Ammon's horn (tissue), 1 donor: ENCODE measurements around the gene SLC19A1.
A peak's percentile ranks its signal among the peaks of the same experiment; 100 is the strongest.

ENCODE experiments used
- DNase-seq: peaks from one replicate; pipeline ENCODE4 v3.0.0-alpha.2; 2016; ENCODE audit warnings: low spot score

SLC19A1 gene

GRCh38 chr21:45558044-45558721, 15.9 kb upstream of the SLC19A1 start:
- DNase-seq, result no peak

GRCh38 chr21:45557616-45558043, 15.4 kb upstream of the SLC19A1 start:
- DNase-seq, result no peak

- DNase-seq, result peak; percentile 58
Observed at GRCh38 chr21:45556645-45557615, 14.7 kb upstream of the SLC19A1 start.

GRCh38 chr21:45556302-45556644, 14.0 kb upstream of the SLC19A1 start:
- DNase-seq, result no peak

GRCh38 chr21:45555557-45556301, 13.5 kb upstream of the SLC19A1 start:
- peak; percentile 70 for DNase-seq

- DNase-seq, result no peak
Observed at GRCh38 chr21:45555251-45555556, 13.0 kb upstream of the SLC19A1 start.

GRCh38 chr21:45554477-45555175, 12.4 kb upstream of the SLC19A1 start:
- DNase-seq, result peak; percentile 80

GRCh38 chr21:45552696-45553391, 10.6 kb upstream of the SLC19A1 start:
- DNase-seq, result no peak

GRCh38 chr21:45551783-45552695, 9.8 kb upstream of the SLC19A1 start:
- no peak for DNase-seq

- DNase-seq, result no peak
Observed at GRCh38 chr21:45551316-45551715, 9.1 kb upstream of the SLC19A1 start.

GRCh38 chr21:45550522-45551210, 8.4 kb upstream of the SLC19A1 start:
- DNase-seq, result peak; percentile 70

- no peak for DNase-seq
Observed at GRCh38 chr21:45549626-45550463, 7.6 kb upstream of the SLC19A1 start.

GRCh38 chr21:45548711-45549491, 6.7 kb upstream of the SLC19A1 start:
- DNase-seq, result no peak

- DNase-seq, result no peak
Observed at GRCh38 chr21:45547545-45547900, 5.3 kb upstream of the SLC19A1 start.

GRCh38 chr21:45546636-45547544, 4.7 kb upstream of the SLC19A1 start:
- DNase-seq, result no peak

GRCh38 chr21:45545691-45546531, 3.7 kb upstream of the SLC19A1 start:
- no peak for DNase-seq
